Endothelial cell of umbilical vein (primary cell): ENCODE results near the gene COLEC11. TPM values are rescaled to one million over a fixed set of nuclear protein-coding genes. Genes with fewer than 3 reads are reported as not detected.

Experiments used
- BruUV-seq: library from RNA; stranded (reverse); fragments of 400-500 nt; replicated peaks from 2 replicates; lab custom pipeline; 2021; lab: Mats Ljungman, UMichigan
- CTCF ChIA-PET: fragments of 300-600, 350-600 bp; sonication (Branson Sonifier 250); formaldehyde crosslinking; loops from one replicate; lab custom pipeline; 2021; ENCODE audit warnings: antibody characterized with exemption, inconsistent platforms; lab: Charles Lee
- POLR2A ChIA-PET: fragments of 300-600, 350-600 bp; sonication (Branson Sonifier 250); formaldehyde crosslinking; loops from one replicate; lab custom pipeline; 2021; ENCODE audit warnings: antibody characterized with exemption, inconsistent platforms; lab: Charles Lee
- DNase-seq: peaks from one replicate; pipeline ENCODE4 v3.0.0-alpha.2; 2011; ENCODE audit warnings: low read depth, low spot score
- FAIRE-seq: peaks from 2 replicates; lab custom pipeline; 2011; peaks lifted over from hg19 to GRCh38; lab: Jason Lieb, UNC
- H2AFZ ChIP-seq: 2 replicates; pipeline ENCODE4 v1.6.0; 2012; ENCODE audit warnings: low read depth, low read length, control low read depth, inconsistent platforms
- H3K27ac ChIP-seq: 2 replicates; pipeline ENCODE4 v1.5.1; 2011; ENCODE audit warnings: low read depth, mild to moderate bottlenecking, control low read depth, low read length, moderate library complexity; ENCODE audit not compliant: insufficient read depth
- H3K27me3 ChIP-seq, 2 experiments: 2 replicates each; pipeline versions ENCODE4 v1.6.0 to v1.6.1; 2011; ENCODE audit warnings: low read length in 2 of 2, mixed read lengths in 1 of 2; ENCODE audit not compliant: control insufficient read depth in 2 of 2, insufficient read depth in 2 of 2
- H3K36me3 ChIP-seq, 2 experiments: 2 replicates in 1 of 2; 3 replicates in 1 of 2; pipeline ENCODE4 v1.5.1; 2011; ENCODE audit warnings: low read length in 2 of 2, mild to moderate bottlenecking in 1 of 2, moderate library complexity in 1 of 2; ENCODE audit not compliant: control insufficient read depth in 2 of 2, insufficient read depth in 2 of 2; ENCODE audit errors: extremely low read depth in 1 of 2
- H3K4me1 ChIP-seq: 3 replicates; pipeline ENCODE4 v1.5.1; 2011; ENCODE audit warnings: mild to moderate bottlenecking, low read length; ENCODE audit not compliant: control insufficient read depth, insufficient read depth; ENCODE audit errors: extremely low read depth
- H3K4me2 ChIP-seq: 2 replicates; pipeline ENCODE4 v1.6.1; 2011; ENCODE audit warnings: low read length, control low read depth, mixed read lengths; ENCODE audit not compliant: insufficient read depth
- H3K4me3 ChIP-seq, 3 experiments: fragments of 200-600 bp in 1 of 3; sonication (generic), shearing (Covaris generic) in 1 of 3; replicated peaks in 1 of 3; 2 replicates each; pipeline ENCODE4 v1.5.1; 2011 to 2016; ENCODE audit warnings: control low read depth in 3 of 3, low read length in 3 of 3, mild to moderate bottlenecking in 2 of 3, inconsistent platforms in 1 of 3, low read depth in 1 of 3, moderate library complexity in 1 of 3; ENCODE audit not compliant: insufficient read depth in 1 of 3
- H3K79me2 ChIP-seq: 2 replicates; pipeline ENCODE4 v1.6.0; 2012; ENCODE audit warnings: low read length, inconsistent platforms; ENCODE audit not compliant: control insufficient read depth, insufficient read depth
- H3K9ac ChIP-seq: replicated peaks from 2 replicates; pipeline ENCODE3; 2011; ENCODE audit warnings: low read length, control low read depth; ENCODE audit not compliant: insufficient read depth; ENCODE audit errors: extremely low read depth
- H3K9me1 ChIP-seq: replicated peaks from 3 replicates; pipeline ENCODE4 v1.6.0; 2011; ENCODE audit warnings: mild to moderate bottlenecking, low read length; ENCODE audit not compliant: control insufficient read depth, insufficient read depth; ENCODE audit errors: extremely low read depth
- H3K9me3 ChIP-seq: replicated peaks from 2 replicates; pipeline ENCODE4 v1.5.1; 2012; ENCODE audit warnings: low read length, inconsistent platforms; ENCODE audit not compliant: control insufficient read depth, insufficient read depth
- H4K20me1 ChIP-seq: replicated peaks from 2 replicates; pipeline ENCODE3; 2011; ENCODE audit warnings: mild to moderate bottlenecking, low read length; ENCODE audit not compliant: control insufficient read depth, insufficient read depth; ENCODE audit errors: extremely low read depth
- EZH2 ChIP-seq: IDR thresholded peaks from 2 replicates; pipeline ENCODE4 v1.6.1; 2012; ENCODE audit warnings: borderline replicate concordance, low read depth, mild to moderate bottlenecking, moderate library complexity, low read length, inconsistent platforms; ENCODE audit not compliant: severe bottlenecking
- FOS ChIP-seq: IDR thresholded peaks from 2 replicates; pipeline ENCODE4 v1.6.1; 2011; ENCODE audit warnings: mild to moderate bottlenecking, low read length, moderate library complexity, borderline replicate concordance; ENCODE audit not compliant: insufficient read depth
- GATA2 ChIP-seq: IDR thresholded peaks from 2 replicates; pipeline ENCODE4 v1.7.0; 2011; ENCODE audit warnings: low read depth, mild to moderate bottlenecking, moderate library complexity, mixed read lengths, low read length; ENCODE audit not compliant: insufficient read length, insufficient read depth
- JUN ChIP-seq: IDR thresholded peaks from 2 replicates; pipeline ENCODE4 v1.6.1; 2011; ENCODE audit warnings: borderline replicate concordance, low read depth; ENCODE audit not compliant: insufficient read length, insufficient read depth
- MAX ChIP-seq: IDR thresholded peaks from 2 replicates; pipeline ENCODE4 v1.6.1; 2011; ENCODE audit not compliant: insufficient read depth, insufficient read length
- MYC ChIP-seq: IDR thresholded peaks from one replicate; pipeline ENCODE4 v1.6.1; 2011; ENCODE audit warnings: mild to moderate bottlenecking, low read depth, low read length
- POLR2A ChIP-seq: IDR thresholded peaks from 2 replicates; pipeline ENCODE4 v1.6.1; 2012; ENCODE audit warnings: low read depth, mild to moderate bottlenecking, control low read depth, low read length
- POLR2AphosphoS5 ChIP-seq: IDR thresholded peaks from 2 replicates; pipeline ENCODE4 v1.6.1; 2012; ENCODE audit warnings: low read depth, mild to moderate bottlenecking, control low read depth, low read length, moderate library complexity; ENCODE audit not compliant: insufficient read depth
- dilution Hi-C: fragments of 300-500 bp; cut with MboI; formaldehyde crosslinking; loops from one replicate; pipeline ENCODE4 v1.15.0; 2019; ENCODE audit warnings: low sequenced_read_pairs; ENCODE audit not compliant: extremely low pct_ligation_motif_present
- intact Hi-C: fragments of 100-400 bp; cut with micrococcal nuclease; formaldehyde crosslinking; loops from one replicate; pipeline ENCODE4 v1.10.0; 2022
- polyA plus RNA-seq, 4 experiments: library from polyadenylated mRNA; depleted of rRNA in 3 of 4; stranded (reverse) in 3 of 4; unstranded in 1 of 4; fragments of >200 nt; gene quantifications; 2 replicates each; pipeline versions ENCODE4 v1.2.1 to v1.2.3, GENCODE V29; 2011 to 2012; ENCODE audit warnings: missing spikeins in 1 of 4
- total RNA-seq: library from RNA; stranded (reverse); gene quantifications from 2 replicates; pipeline ENCODE4 v1.2.3, GENCODE V29; 2021
- TF ChIP-seq, protein P1 (sequence below), 2 donors: IDR thresholded peaks; 1 replicate in 1 of 2; 2 replicates in 1 of 2; pipeline ENCODE4 v1.5.1; 2011; ENCODE audit warnings: low read length in 2 of 2, mild to moderate bottlenecking in 2 of 2, moderate library complexity in 2 of 2, control low read depth in 1 of 2, inconsistent platforms in 1 of 2, low read depth in 1 of 2; ENCODE audit not compliant: insufficient read depth in 1 of 2; ENCODE audit errors: extremely low read depth in 1 of 2

Gene COLEC11
- total and polyA plus RNA-seq, 2 donors (not counting 3 experiments of a cell fraction or from before 2014, with no cell fraction given), result 0.15 TPM; not detected in 1

- no peak overlapping the region for H3K4me2 ChIP-seq
- ChIA-PET CTCF (no interaction called here), POLR2A (no interaction called here)
- no peak for DNase-seq
- peaks cover 2% of the 10 kb centered on the region for H4K20me1 ChIP-seq
- no peaks in the 10 kb centered on the region for H3K27me3 ChIP-seq
- dilution Hi-C loops (no loop called here), intact Hi-C loops (no loop called here)
- no peaks in the 10 kb centered on the region for H3K9me3 ChIP-seq
- no peak overlapping the region for H3K27ac ChIP-seq
- no peak for TF ChIP-seq JUN
- TF ChIP-seq POLR2A, result no peak
- TF ChIP-seq MAX, result no peak
- TF ChIP-seq EZH2, result no peak
- TF ChIP-seq GATA2, result no peak
- TF ChIP-seq, protein P1, sequence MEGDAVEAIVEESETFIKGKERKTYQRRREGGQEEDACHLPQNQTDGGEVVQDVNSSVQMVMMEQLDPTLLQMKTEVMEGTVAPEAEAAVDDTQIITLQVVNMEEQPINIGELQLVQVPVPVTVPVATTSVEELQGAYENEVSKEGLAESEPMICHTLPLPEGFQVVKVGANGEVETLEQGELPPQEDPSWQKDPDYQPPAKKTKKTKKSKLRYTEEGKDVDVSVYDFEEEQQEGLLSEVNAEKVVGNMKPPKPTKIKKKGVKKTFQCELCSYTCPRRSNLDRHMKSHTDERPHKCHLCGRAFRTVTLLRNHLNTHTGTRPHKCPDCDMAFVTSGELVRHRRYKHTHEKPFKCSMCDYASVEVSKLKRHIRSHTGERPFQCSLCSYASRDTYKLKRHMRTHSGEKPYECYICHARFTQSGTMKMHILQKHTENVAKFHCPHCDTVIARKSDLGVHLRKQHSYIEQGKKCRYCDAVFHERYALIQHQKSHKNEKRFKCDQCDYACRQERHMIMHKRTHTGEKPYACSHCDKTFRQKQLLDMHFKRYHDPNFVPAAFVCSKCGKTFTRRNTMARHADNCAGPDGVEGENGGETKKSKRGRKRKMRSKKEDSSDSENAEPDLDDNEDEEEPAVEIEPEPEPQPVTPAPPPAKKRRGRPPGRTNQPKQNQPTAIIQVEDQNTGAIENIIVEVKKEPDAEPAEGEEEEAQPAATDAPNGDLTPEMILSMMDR (IDR thresholded peaks at IDR 0.05; ENCODE audit: extremely low read depth in 1 of 2, insufficient read depth in 1 of 2, low read depth in 1 of 2, low read length in 2 of 2), result no peak
- no peak for TF ChIP-seq FOS
- TF ChIP-seq POLR2AphosphoS5, result no peak
- no peak for TF ChIP-seq MYC
- H3K9ac ChIP-seq, result no peak overlapping the region
- H3K4me3 ChIP-seq, result no peak overlapping the region
- no peak for FAIRE-seq
- H3K36me3 ChIP-seq, result no peaks in the 10 kb centered on the region
- BruUV-seq, result no TSS peak
- H3K79me2 ChIP-seq, result peaks cover 11% of the 10 kb centered on the region
- no peaks in the 10 kb centered on the region for H3K9me1 ChIP-seq
- H2AFZ ChIP-seq, result no peak overlapping the region
- H3K4me1 ChIP-seq, result peaks cover 3% of the 10 kb centered on the region
Observed at GRCh38 chr2:3571284-3571683, 23.6 kb upstream of the COLEC11 start.
